ENCODE measurements around the gene NOD1.
"Not testable (repeated sequence)": the region's sequence is repeated elsewhere in the genome, so short reads cannot be mapped to it uniquely, and the experiment has no call there.

The NOD1 gene

GRCh38 chr7:30411897-30412296 lies 66.7 kb downstream of the NOD1 start:
- no peak for TF ChIP-seq POLR2A (IDR thresholded peaks at IDR 0.05; ENCODE audit: low read depth, low read length)
- FAIRE-seq, result no peak
- DNase-seq (ENCODE audit: insufficient read length, low spot score), result no peak

DNA sequence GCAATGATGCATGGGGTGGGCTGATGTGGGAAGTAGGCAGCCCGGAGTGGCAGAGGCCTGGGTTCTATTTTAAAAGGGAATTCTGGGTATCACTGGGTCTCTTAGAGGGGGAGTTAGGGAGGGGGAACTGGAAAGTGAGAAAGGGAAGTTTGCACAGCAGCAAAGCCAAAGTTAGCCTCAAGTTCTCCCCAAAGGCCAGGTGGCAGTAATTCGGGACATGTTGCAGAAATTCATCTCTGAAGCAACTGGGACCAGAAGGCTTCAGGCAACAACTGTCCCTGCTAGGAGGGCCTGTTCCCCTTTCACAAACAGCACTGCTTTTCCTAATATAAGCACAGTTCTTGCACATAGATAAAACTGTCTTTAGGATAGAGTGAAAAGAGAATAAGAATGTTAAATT lies 67.4 kb downstream of the NOD1 start:
- DNase-seq (ENCODE audit: insufficient read length, low spot score) (no peak), FAIRE-seq (no peak)
- no peak for TF ChIP-seq POLR2A (IDR thresholded peaks at IDR 0.05; ENCODE audit: low read depth, low read length)

GRCh38 chr7:30406664-30407425 lies 71.7 kb downstream of the NOD1 start:
- TF ChIP-seq POLR2A (IDR thresholded peaks at IDR 0.05; ENCODE audit: low read depth, low read length), result no peak
- no peak for DNase-seq (ENCODE audit: insufficient read length, low spot score)
- no peak for FAIRE-seq

DNA sequence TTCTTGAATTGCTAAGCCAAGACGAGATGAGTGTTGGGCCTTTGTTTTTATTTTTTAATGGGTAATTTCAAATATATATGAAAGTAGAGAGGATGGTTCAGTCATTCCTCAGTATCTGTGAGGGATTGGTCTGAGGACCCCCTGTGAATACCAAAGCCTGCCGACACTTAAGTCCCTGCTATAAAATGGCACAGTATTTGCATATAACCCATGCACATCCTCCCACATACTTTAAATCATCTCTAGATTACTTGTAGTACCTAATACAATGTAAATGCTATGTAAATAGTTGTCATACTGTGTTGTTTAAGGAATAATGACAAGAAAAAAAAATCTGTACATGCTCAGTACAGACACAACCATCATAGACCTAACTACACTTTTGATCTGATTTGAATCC lies 73.4 kb downstream of the NOD1 start:
- no peak for DNase-seq (ENCODE audit: insufficient read length, low spot score)
- no peak for FAIRE-seq
- TF ChIP-seq POLR2A (IDR thresholded peaks at IDR 0.05; ENCODE audit: low read depth, low read length), result no peak

GRCh38 chr7:30403477-30403876 lies 75.1 kb downstream of the NOD1 start:
- no peak for TF ChIP-seq POLR2A (IDR thresholded peaks at IDR 0.05; ENCODE audit: low read depth, low read length)
- no peak for FAIRE-seq

DNA sequence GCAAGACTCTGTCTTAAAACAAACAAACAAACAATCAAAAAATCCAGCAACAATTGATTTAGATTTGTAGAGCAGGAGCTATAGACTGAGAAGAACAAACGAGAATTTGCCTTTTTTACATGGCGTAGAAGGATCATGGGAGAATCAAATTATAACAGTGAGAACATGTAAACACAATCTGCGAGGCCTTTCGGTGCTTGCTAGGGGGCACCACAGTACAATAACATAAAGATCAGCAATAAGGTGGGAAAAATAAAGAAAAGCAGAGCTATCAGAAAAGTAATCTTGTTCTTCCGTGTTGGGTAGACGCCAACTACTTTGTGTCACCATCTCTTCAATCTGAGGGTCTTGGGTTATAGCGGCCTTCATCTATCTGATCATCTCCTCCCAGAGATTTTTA lies 82.2 kb downstream of the NOD1 start:
- no peak for DNase-seq (ENCODE audit: insufficient read length, low spot score)
- peak; percentile 61 for FAIRE-seq
- no peak for TF ChIP-seq POLR2A (IDR thresholded peaks at IDR 0.05; ENCODE audit: low read depth, low read length)

More at GRCh38 chr7:30403477-30403876, 75.1 kb downstream of the NOD1 start:
- no peak for DNase-seq (ENCODE audit: insufficient read length, low spot score)

DNA sequence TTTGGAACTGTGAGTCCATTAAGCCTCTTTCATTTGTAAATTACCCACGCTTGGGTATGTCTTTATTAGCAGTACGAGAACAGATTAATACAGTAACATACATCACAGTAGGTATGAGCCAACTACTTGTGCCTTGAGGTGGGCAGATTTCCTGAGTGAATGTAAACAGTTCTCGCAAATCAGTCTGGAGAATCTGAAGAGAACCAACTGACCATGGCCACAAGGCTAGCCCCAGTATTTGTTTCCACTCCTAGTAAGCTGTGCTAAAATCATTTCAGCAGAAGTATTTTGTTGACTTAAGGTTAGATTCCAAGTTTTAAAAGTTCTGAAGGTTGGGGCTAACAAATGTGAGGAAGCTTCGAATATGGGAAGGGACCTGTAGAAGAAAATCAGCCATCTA lies 82.9 kb downstream of the NOD1 start:
- FAIRE-seq (peak; percentile 45), DNase-seq (ENCODE audit: insufficient read length, low spot score) (no peak)
- no peak for TF ChIP-seq POLR2A (IDR thresholded peaks at IDR 0.05; ENCODE audit: low read depth, low read length)

- TF ChIP-seq POLR2A (IDR thresholded peaks at IDR 0.05; ENCODE audit: low read depth, low read length), result no peak
- FAIRE-seq (no peak), DNase-seq (ENCODE audit: insufficient read length, low spot score) (no peak)
Observed at GRCh38 chr7:30391806-30392205, 86.8 kb downstream of the NOD1 start.

GRCh38 chr7:30390736-30391636 lies 87.6 kb downstream of the NOD1 start:
- DNase-seq (ENCODE audit: insufficient read length, low spot score), result no peak
- no peak for FAIRE-seq
- no peak for TF ChIP-seq POLR2A (IDR thresholded peaks at IDR 0.05; ENCODE audit: low read depth, low read length)

DNA sequence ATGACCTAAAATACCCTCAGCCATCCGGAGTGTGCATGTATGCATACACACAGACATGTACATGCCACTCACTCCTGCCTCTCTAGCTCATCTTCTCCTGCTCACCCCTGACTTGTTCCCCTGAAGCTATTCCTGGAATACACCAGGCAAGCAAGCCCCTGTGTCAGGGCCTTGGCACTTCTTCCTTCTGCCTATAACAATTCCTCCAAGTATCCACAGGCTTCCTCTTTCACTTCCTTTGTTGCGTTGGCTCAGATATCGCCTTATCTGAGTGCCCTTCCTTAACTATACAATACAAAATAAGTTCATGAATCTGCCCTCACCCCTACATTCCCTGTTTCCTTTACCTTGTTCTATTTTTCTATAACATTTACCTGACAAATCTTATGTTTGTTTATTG lies 88.8 kb downstream of the NOD1 start:
- DNase-seq (ENCODE audit: insufficient read length, low spot score) (no peak), FAIRE-seq (no peak)
- no peak for TF ChIP-seq POLR2A (IDR thresholded peaks at IDR 0.05; ENCODE audit: low read depth, low read length)

DNA sequence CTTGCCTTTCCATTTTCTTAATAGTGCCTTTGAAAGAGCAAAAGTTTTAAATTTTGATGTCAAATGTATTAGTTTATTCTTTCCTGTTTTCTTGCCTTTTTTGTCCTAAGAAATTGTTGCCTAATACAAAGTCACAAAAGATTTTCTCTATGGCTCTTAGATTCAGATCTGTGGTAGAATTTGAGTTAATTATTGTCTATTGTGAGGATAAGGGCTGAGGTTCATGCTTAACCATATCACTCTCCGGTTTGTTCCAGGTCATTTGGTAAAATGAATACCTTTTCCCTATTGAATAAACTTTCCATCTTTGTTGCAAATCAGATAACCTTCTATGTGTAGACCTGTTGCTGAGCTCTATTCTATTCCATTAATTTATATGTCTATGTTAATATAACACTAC lies 96.0 kb downstream of the NOD1 start:
- no peak for TF ChIP-seq POLR2A (IDR thresholded peaks at IDR 0.05; ENCODE audit: low read depth, low read length)
- FAIRE-seq, result no peak
- no peak for DNase-seq (ENCODE audit: insufficient read length, low spot score)

GRCh38 chr7:30380824-30381223 lies 97.8 kb downstream of the NOD1 start:
- FAIRE-seq; DNase-seq (ENCODE audit: insufficient read length, low spot score): not testable (repeated sequence)

DNA sequence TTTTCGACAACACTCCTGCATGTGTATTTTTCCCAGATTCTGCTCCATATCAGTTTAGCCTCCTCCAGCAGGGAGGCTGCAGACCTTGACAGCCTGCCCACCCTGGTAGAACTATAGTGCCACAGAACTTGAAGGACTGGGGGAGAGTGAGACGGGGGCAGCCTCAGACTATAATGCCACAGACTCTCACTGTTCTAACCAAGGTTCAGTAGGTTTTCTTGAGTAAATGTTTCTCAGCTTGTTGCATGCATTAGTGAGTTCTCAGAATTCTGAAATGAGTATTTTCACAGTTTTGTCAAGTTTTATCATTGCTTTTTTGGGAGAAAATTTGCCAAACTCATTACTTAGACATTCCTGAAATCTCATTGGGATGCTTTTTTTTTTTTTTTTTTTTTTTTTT lies 98.3 kb downstream of the NOD1 start:
- no peak for FAIRE-seq
- no peak for TF ChIP-seq POLR2A (IDR thresholded peaks at IDR 0.05; ENCODE audit: low read depth, low read length)
- DNase-seq (ENCODE audit: insufficient read length, low spot score), result no peak

- peak; percentile 58 for FAIRE-seq
- DNase-seq (ENCODE audit: insufficient read length, low spot score), result no peak
- TF ChIP-seq POLR2A (IDR thresholded peaks at IDR 0.05; ENCODE audit: low read depth, low read length), result no peak
Observed at GRCh38 chr7:30379741-30380140, 98.8 kb downstream of the NOD1 start.

DNA sequence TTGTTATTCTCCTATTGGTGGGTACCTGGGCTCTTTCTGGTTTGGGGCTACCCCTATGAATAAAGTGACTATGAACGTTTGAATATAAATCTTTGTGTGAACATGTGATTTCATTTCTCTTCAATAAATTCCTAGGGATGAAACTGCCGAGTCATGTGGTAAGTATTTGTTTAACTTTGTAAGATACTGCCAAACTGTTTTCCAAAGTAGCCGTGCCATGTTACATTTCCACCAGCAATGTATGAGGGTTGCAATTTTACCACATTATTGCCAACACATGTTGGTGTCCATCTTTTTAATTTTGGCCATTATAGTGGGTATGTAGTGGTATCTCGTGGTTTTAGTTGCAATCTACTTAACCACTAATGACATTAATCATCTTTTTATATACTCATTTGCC lies 99.5 kb downstream of the NOD1 start:
- no peak for TF ChIP-seq POLR2A (IDR thresholded peaks at IDR 0.05; ENCODE audit: low read depth, low read length)
- peak; percentile 74 for FAIRE-seq
- no peak for DNase-seq (ENCODE audit: insufficient read length, low spot score)

Measured in H54 (cell line).